GM12878 (cell line): Measurements from ENCODE around the gene TMEM163. TPM values are rescaled to one million over a fixed set of nuclear protein-coding genes. Genes with fewer than 3 reads are reported as not detected.

Experiments used
- ATAC-seq: fragments of 200-7000 bp; cut with Tn5 transposase; 3 replicates; pipeline ENCODE4 v1.9.1; 2020; ENCODE audit warnings: mild to moderate bottlenecking, moderate library complexity
- BruUV-seq: library from RNA; stranded (reverse); fragments of 400-500 nt; replicated peaks from 2 replicates; lab custom pipeline; 2021; lab: Mats Ljungman, UMichigan
- CTCF ChIA-PET: fragments of 300-600 bp; sonication (Branson Sonifier 250); formaldehyde crosslinking; extraction: SDS; loops from one replicate; lab custom pipeline; 2021; ENCODE audit warnings: inconsistent platforms; lab: Yijun Ruan, JAX
- POLR2A ChIA-PET: fragments of 350-600 bp; formaldehyde crosslinking; extraction: SDS; loops from one replicate; lab custom pipeline; 2021; ENCODE audit warnings: inconsistent platforms; lab: Charles Lee
- RAD21 ChIA-PET: fragments of 300-600 bp; sonication (Branson Sonifier 250); formaldehyde crosslinking; loops from one replicate; lab custom pipeline; 2023; ENCODE audit warnings: antibody characterized with exemption; ENCODE audit not compliant: unreplicated experiment; lab: Charles Lee
- SMC1A ChIA-PET: fragments of 300-600 bp; sonication (Branson Sonifier 250); formaldehyde crosslinking; loops from one replicate; lab custom pipeline; 2023; ENCODE audit not compliant: unreplicated experiment, uncharacterized antibody; lab: Charles Lee
- DNase-seq: peaks from one replicate; pipeline ENCODE4 v3.0.0-alpha.2; 2011; ENCODE audit warnings: low read depth, low spot score
- FAIRE-seq: peaks from 3 replicates; lab custom pipeline; 2011; peaks lifted over from hg19 to GRCh38; lab: Jason Lieb, UNC
- H2AFZ ChIP-seq: 2 replicates; pipeline ENCODE4 v1.6.0; 2011; ENCODE audit warnings: low read depth, low read length, control low read depth; ENCODE audit not compliant: control insufficient read depth
- H3K27ac ChIP-seq: 2 replicates; pipeline ENCODE4 v1.5.1; 2011; ENCODE audit warnings: control low read depth; ENCODE audit not compliant: control insufficient read depth, insufficient read depth
- H3K27me3 ChIP-seq, 2 experiments: replicated peaks in 1 of 2; 2 replicates each; pipeline versions ENCODE4 v1.6.0 to v1.6.1; 2011; ENCODE audit warnings: low read length in 1 of 2; ENCODE audit not compliant: control insufficient read depth in 2 of 2, insufficient read depth in 2 of 2
- H3K36me3 ChIP-seq, 2 experiments: 2 replicates each; pipeline ENCODE4 v1.5.1; 2011; ENCODE audit warnings: low read length in 1 of 2; ENCODE audit not compliant: control insufficient read depth in 2 of 2, insufficient read depth in 2 of 2
- H3K4me1 ChIP-seq: 2 replicates; pipeline ENCODE4 v1.6.1; 2011; ENCODE audit warnings: mild to moderate bottlenecking, low read length, moderate library complexity, mixed read lengths; ENCODE audit not compliant: control insufficient read depth, insufficient read depth
- H3K4me2 ChIP-seq: 2 replicates; pipeline ENCODE4 v1.6.0; 2011; ENCODE audit warnings: control low read depth; ENCODE audit not compliant: control insufficient read depth, insufficient read depth
- H3K4me3 ChIP-seq: fragments of 200-600 bp; sonication (generic); 2 replicates; pipeline ENCODE4 v1.5.1; 2016
- H3K79me2 ChIP-seq: 2 replicates; pipeline ENCODE4 v1.6.0; 2011; ENCODE audit warnings: low read length; ENCODE audit not compliant: control insufficient read depth, insufficient read depth
- H3K9ac ChIP-seq: 2 replicates; pipeline ENCODE4 v1.8.0; 2011; ENCODE audit warnings: low read length, control low read depth, mixed read lengths; ENCODE audit not compliant: control insufficient read depth, insufficient read depth
- H3K9me3 ChIP-seq: replicated peaks from 3 replicates; pipeline ENCODE4 v1.5.1; 2011; ENCODE audit warnings: mild to moderate bottlenecking, low read length; ENCODE audit not compliant: control insufficient read depth, insufficient read depth
- H4K20me1 ChIP-seq: 2 replicates; pipeline ENCODE4 v1.6.0; 2011; ENCODE audit not compliant: control insufficient read depth, insufficient read depth
- BHLHE40 ChIP-seq, 2 experiments: fragments of 450-650 bp in 1 of 2; IDR thresholded peaks; 2 replicates each; pipeline ENCODE4 v1.6.1; 2011 to 2017; ENCODE audit warnings: low read depth in 2 of 2, borderline replicate concordance in 1 of 2, improper control_type of control experiment in 1 of 2, low read length in 1 of 2, mild to moderate bottlenecking in 1 of 2
- DPF2 ChIP-seq: fragments of 450-650 bp; IDR thresholded peaks from 2 replicates; pipeline ENCODE4 v1.6.1; 2017; ENCODE audit warnings: mild to moderate bottlenecking
- GABPA ChIP-seq: IDR thresholded peaks from 2 replicates; pipeline ENCODE4 v1.6.1; 2014; ENCODE audit warnings: antibody characterized with exemption, low read depth, mild to moderate bottlenecking, inconsistent platforms
- MTA3 ChIP-seq: IDR thresholded peaks from 2 replicates; pipeline ENCODE4 v1.6.1; 2012; ENCODE audit warnings: low read length, inconsistent platforms, borderline replicate concordance
- NFIC ChIP-seq: IDR thresholded peaks from 2 replicates; pipeline ENCODE4 v1.6.1; 2012; ENCODE audit warnings: low read depth, mild to moderate bottlenecking, inconsistent platforms, low read length, moderate library complexity
- RB1 ChIP-seq: fragments of 450-650 bp; formaldehyde crosslinking; IDR thresholded peaks from 2 replicates; pipeline ENCODE4 v1.6.1; 2017; ENCODE audit warnings: mild to moderate bottlenecking, borderline replicate concordance
- RUNX3 ChIP-seq: IDR thresholded peaks from 2 replicates; pipeline ENCODE4 v1.6.1; 2012; ENCODE audit warnings: low read length, inconsistent platforms
- WRNIP1 ChIP-seq: IDR thresholded peaks from 2 replicates; pipeline ENCODE4 v1.6.1; 2011; ENCODE audit warnings: low read depth, low read length, improper control_type of control experiment, borderline replicate concordance
- YBX1 ChIP-seq: fragments of 450-650 bp; IDR thresholded peaks from 2 replicates; pipeline ENCODE4 v1.6.1; 2016; ENCODE audit warnings: antibody characterized with exemption
- YY1 ChIP-seq: IDR thresholded peaks from 2 replicates; pipeline ENCODE4 v1.6.1; 2011; ENCODE audit warnings: low read depth, mild to moderate bottlenecking, low read length
- WGBS: methylation state at CpG from one replicate; pipeline ENCODE4 v1.1.6; 2016; ENCODE audit warnings: low lambda C conversion rate; ENCODE audit not compliant: insufficient replicate concordance, insufficient coverage; ENCODE audit errors: missing lambda C conversion rate; 5-methylcytosine and 5-hydroxymethylcytosine counted together
- in situ Hi-C: fragments of 300-500 bp; cut with MboI; formaldehyde crosslinking; loops from 9 replicates; pipeline ENCODE4 v1.14.3; 2018; ENCODE audit warnings: mixed read lengths
- intact Hi-C: fragments of 100-400 bp; cut with micrococcal nuclease; formaldehyde crosslinking; loops from one replicate; pipeline ENCODE4 v1.14.2; 2022; ENCODE audit not compliant: unreplicated experiment
- polyA plus RNA-seq, 11 experiments: library from polyadenylated mRNA; depleted of rRNA in 4 of 11; unstranded in 6 of 11; stranded (reverse) in 5 of 11; fragments of >200 nt; fragmentation: Nextera tagmentation in 4 of 11; fragmentation: Illumina TruSeq in 1 of 11; extraction: Ambion mirVana in 4 of 11; extraction: Trizol in 1 of 11; gene quantifications; 1 replicate in 1 of 11; 2 replicates in 10 of 11; pipeline versions ENCODE4 v1.2.1 to v1.2.3, GENCODE V29; 2011 to 2016; ENCODE audit warnings: inconsistent platforms in 2 of 11, missing spikeins in 2 of 11, low read depth in 1 of 11
- total RNA-seq, 4 experiments: library from RNA; depleted of rRNA in 3 of 4; stranded (reverse); fragments of >200 nt in 3 of 4; fragmentation: Illumina TruSeq in 1 of 4; extraction: Trizol in 1 of 4; gene quantifications; 2 replicates each; pipeline versions ENCODE4 v1.2.1 to v1.2.3, GENCODE V29; 2013 to 2021

Gene TMEM163
- total and polyA plus RNA-seq, 10 of the 15 experiments (the other 5 are each of a cell fraction or from before 2014, with no cell fraction given), result 0.05 to 0.11 (median 0.07) TPM; not detected in 4

GRCh38 chr2:134625311-134625710 lies 93.5 kb downstream of the TMEM163 start:
- Histone ChIP-seq H3K27me3 (no peaks in the 10 kb centered on the region), H3K9me3 (peaks cover 5% of the 10 kb centered on the region), H3K27ac (no peak overlapping the region), H3K4me1 (peaks cover 21% of the 10 kb centered on the region), H3K4me2 (no peak overlapping the region), H2AFZ (no peak overlapping the region)
- ChIA-PET POLR2A (interaction anchor here (0.6 kb wide), 1 partner anchor 97 kb away, joined by 3 read pairs; no protein-coding TSS in a partner anchor), RAD21 (interaction anchor here (0.7 kb wide), 1 partner anchor 41 kb away, joined by 3 read pairs; no protein-coding TSS in a partner anchor), CTCF (no interaction called here)
- in situ Hi-C loops, result no loop called here
- DNase-seq, result no peak
- 76% methylated on average over 4 of the region's 4 CpGs for WGBS
- TF ChIP-seq NFIC, result no peak
- no peak for TF ChIP-seq YBX1
- TF ChIP-seq YY1, result no peak
- TF ChIP-seq MTA3, result no peak
- TF ChIP-seq RUNX3, result no peak
- no peak for TF ChIP-seq DPF2
- TF ChIP-seq BHLHE40 (IDR thresholded peaks at IDR 0.05; ENCODE audit: borderline replicate concordance in 1 of 2, low read depth in 2 of 2, low read length in 1 of 2), result no peak
- no peak for TF ChIP-seq RB1
- TF ChIP-seq WRNIP1, result no peak
- no peak for TF ChIP-seq GABPA
- TF ChIP-seq, all 136 proteins: peak for 0
- Histone ChIP-seq H3K79me2 (no peaks in the 10 kb centered on the region), H3K9ac (no peak overlapping the region), H3K36me3 (no peaks in the 10 kb centered on the region), H3K4me3 (no peak overlapping the region), H4K20me1 (no peaks in the 10 kb centered on the region)
- BruUV-seq, result no TSS peak
- SMC1A ChIA-PET, result interaction anchor here (0.9 kb wide), 1 partner anchor 67 kb away, joined by 3 read pairs; no protein-coding TSS in a partner anchor
- FAIRE-seq (peak; percentile 23), ATAC-seq (no peak)
- intact Hi-C loops, result no loop called here
